Common myeloid progenitor, CD34-positive (primary cell): ENCODE data around the gene MCUB.

Source experiments
- CTCF ChIA-PET: fragments of 350-600 bp; sonication (Branson Sonifier 250); formaldehyde crosslinking; loops from one replicate; lab custom pipeline; 2021; ENCODE audit warnings: antibody characterized with exemption; lab: Charles Lee
- POLR2A ChIA-PET: fragments of 350-600 bp; sonication (Branson Sonifier 250); formaldehyde crosslinking; loops from one replicate; lab custom pipeline; 2021; ENCODE audit warnings: antibody characterized with exemption; lab: Charles Lee
- DNase-seq, 3 donors: peaks; one replicate each; pipeline versions ENCODE4 v3.0.0 to v3.0.0-alpha.2; 2013
- H3K27ac ChIP-seq, 2 experiments: 1 replicate in 1 of 2; 2 replicates in 1 of 2; pipeline ENCODE4 v1.7.0; 2013; ENCODE audit warnings: inconsistent platforms in 2 of 2, low read length in 2 of 2, mild to moderate bottlenecking in 2 of 2, low read depth in 1 of 2, moderate library complexity in 1 of 2; ENCODE audit not compliant: severe bottlenecking in 2 of 2, insufficient read depth in 1 of 2, poor library complexity in 1 of 2
- H3K27me3 ChIP-seq, 5 experiments: replicated peaks in 2 of 5; 1 replicate in 3 of 5; 2 replicates in 2 of 5; pipeline versions ENCODE4 v1.6.1 to v1.7.0; 2013; ENCODE audit warnings: low read length in 4 of 5, mild to moderate bottlenecking in 2 of 5, moderate library complexity in 2 of 5, inconsistent platforms in 1 of 5; ENCODE audit not compliant: insufficient read depth in 5 of 5, control insufficient read depth in 4 of 5
- H3K36me3 ChIP-seq, 4 experiments: 1 replicate in 2 of 4; 2 replicates in 2 of 4; pipeline versions ENCODE4 v1.6.1 to v1.7.0; 2013; ENCODE audit warnings: low read length in 3 of 4, control low read depth in 1 of 4, mild to moderate bottlenecking in 1 of 4; ENCODE audit not compliant: control insufficient read depth in 4 of 4, insufficient read depth in 4 of 4
- H3K4me1 ChIP-seq, 4 experiments: 1 replicate in 3 of 4; 2 replicates in 1 of 4; pipeline versions ENCODE4 v1.6.1 to v1.7.1; 2013; ENCODE audit warnings: low read length in 3 of 4, mild to moderate bottlenecking in 3 of 4, control low read depth in 1 of 4, inconsistent platforms in 1 of 4, moderate library complexity in 1 of 4; ENCODE audit not compliant: control insufficient read depth in 4 of 4, insufficient read depth in 4 of 4; ENCODE audit errors: control extremely low read depth in 1 of 4
- H3K4me3 ChIP-seq, 7 experiments: 1 replicate in 4 of 7; 2 replicates in 3 of 7; pipeline versions ENCODE4 v1.5.1 to v1.7.0; 2013; ENCODE audit warnings: mild to moderate bottlenecking in 7 of 7, low read length in 6 of 7, moderate library complexity in 6 of 7, inconsistent platforms in 2 of 7, low read depth in 2 of 7, control low read depth in 1 of 7; ENCODE audit not compliant: insufficient read depth in 4 of 7, control insufficient read depth in 1 of 7; ENCODE audit errors: extremely low read depth in 1 of 7
- H3K9me3 ChIP-seq, 5 experiments: 1 replicate in 4 of 5; 2 replicates in 1 of 5; pipeline versions ENCODE4 v1.6.1 to v1.7.1; 2013; ENCODE audit warnings: low read length in 4 of 5, mild to moderate bottlenecking in 2 of 5, inconsistent platforms in 1 of 5, low read depth in 1 of 5, moderate library complexity in 1 of 5; ENCODE audit not compliant: control insufficient read depth in 4 of 5, insufficient read depth in 2 of 5; ENCODE audit errors: control extremely low read depth in 1 of 5
- WGBS: methylation state at CpG from one replicate; pipeline ENCODE4 v1.1.5; 2013; ENCODE audit not compliant: insufficient coverage; 5-methylcytosine and 5-hydroxymethylcytosine counted together

Gene MCUB

GRCh38 chr4:109728385-109728784, 168.3 kb downstream of the MCUB start:
- Histone ChIP-seq H3K36me3 (no peaks in the 10 kb centered on the region), H3K27ac (peak overlapping the region in 1 of 2 experiments; percentile 41), H3K27me3 (no peaks in the 10 kb centered on the region), H3K4me3 (peak overlapping the region in 4 of 7 experiments; percentile 78 to 95 (median 84)), H3K9me3 (no peaks in the 10 kb centered on the region), H3K4me1 (peaks cover 3 to 31% (median 19%) of the 10 kb centered on the region in 4 experiments)
- WGBS: 100% methylated on average over 4 of the region's 6 CpGs
- POLR2A ChIA-PET: interaction anchor here (0.6 kb wide), 1 partner anchor 990 kb away, joined by 3 read pairs; no protein-coding TSS in a partner anchor
- CTCF ChIA-PET: no interaction called here
- no peak for DNase-seq

- H3K27ac ChIP-seq: peak overlapping the region in 1 of 2 experiments; percentile 67
- H3K4me3 ChIP-seq: peak overlapping the region; percentile 67 to 95 (median 79)
- DNase-seq: peak; percentile 18 to 65 (median 51)
- H3K36me3 ChIP-seq: no peaks in the 10 kb centered on the region
- ChIA-PET POLR2A (interaction anchor here (0.6 to 1.3 kb wide), 3 partner anchors 29 to 991 kb away, joined by 3 to 4 read pairs (median 3); partner anchors contain the start of gene GAR1), CTCF (interaction anchor here (0.7 to 1.4 kb wide), 2 partner anchors 25 to 97 kb away, joined by 4 to 5 read pairs; no protein-coding TSS in a partner anchor)
- H3K9me3 ChIP-seq: no peaks in the 10 kb centered on the region
- WGBS: 0% methylated on average over 19 of the region's 25 CpGs
- no peaks in the 10 kb centered on the region for H3K27me3 ChIP-seq
- H3K4me1 ChIP-seq: peaks cover 3 to 31% (median 19%) of the 10 kb centered on the region in 4 experiments
These were observed 169.2 kb downstream of the MCUB start for GRCh38 chr4:109729117-109729717.

- peaks cover 3 to 26% (median 19%) of the 10 kb centered on the region in 4 experiments for H3K4me1 ChIP-seq
- under 1% methylated on average over 42 of the region's 83 CpGs for WGBS
- H3K36me3 ChIP-seq: no peaks in the 10 kb centered on the region
- H3K27ac ChIP-seq: peak within 1 kb of the TSS in 1 of 2 experiments; percentile 67
- ChIA-PET CTCF (interaction anchor here (1.0 to 1.7 kb wide), 4 partner anchors 25 to 132 kb away, joined by 3 to 6 read pairs (median 4); no protein-coding TSS in a partner anchor), POLR2A (interaction anchor here (0.5 to 1.3 kb wide), 3 partner anchors 28 to 85 kb away, joined by 3 to 5 read pairs (median 4); partner anchors contain the start of gene GAR1)
- H3K27me3 ChIP-seq: no peaks in the 10 kb centered on the region
- H3K4me3 ChIP-seq: peak within 1 kb of the TSS; percentile 76 to 95 (median 88)
- H3K9me3 ChIP-seq: no peaks in the 10 kb centered on the region
- peak; percentile 75 to 89 (median 84) for DNase-seq
These were observed 169.9 kb downstream of the MCUB start, which contains the start of gene PLA2G12A for GRCh38 chr4:109729718-109730618. Gene PLA2G12A (minus strand): TSS chr4:109730070. CDS start chr4:109729809, 261 bp downstream.

- Histone ChIP-seq H3K27me3 (no peaks in the 10 kb centered on the region), H3K9me3 (no peaks in the 10 kb centered on the region), H3K4me1 (peaks cover 3 to 26% (median 19%) of the 10 kb centered on the region in 4 experiments), H3K4me3 (peak overlapping the region; percentile 75 to 95 (median 84)), H3K36me3 (no peaks in the 10 kb centered on the region), H3K27ac (peak overlapping the region in 1 of 2 experiments; percentile 64)
- DNase-seq: no peak
- WGBS: 53% methylated on average over 9 of the region's 21 CpGs
- CTCF ChIA-PET: interaction anchor here (1.0 to 1.7 kb wide), 5 partner anchors 10 to 131 kb away, joined by 3 to 6 read pairs (median 4); partner anchors contain the start of gene CASP6
- POLR2A ChIA-PET: interaction anchor here (0.5 to 1.3 kb wide), 5 partner anchors 17 to 1110 kb away, joined by 3 to 5 read pairs (median 4); partner anchors contain the start of genes GAR1 and RPL34
These were observed 170.8 kb downstream of the MCUB start for GRCh38 chr4:109730619-109731545.

- WGBS: 94% methylated on average over 2 of the region's 5 CpGs
- Histone ChIP-seq H3K27me3 (no peaks in the 10 kb centered on the region), H3K36me3 (no peaks in the 10 kb centered on the region), H3K4me3 (no peak overlapping the region), H3K27ac (no peak overlapping the region), H3K9me3 (no peaks in the 10 kb centered on the region), H3K4me1 (peaks cover 3 to 16% (median 13%) of the 10 kb centered on the region in 4 experiments)
- ChIA-PET POLR2A (no interaction called here), CTCF (interaction anchor here (1.3 kb wide), 1 partner anchor 30 kb away, joined by 6 read pairs; the partner anchor contains the start of gene CASP6)
- no peak for DNase-seq
These were observed 173.7 kb downstream of the MCUB start for GRCh38 chr4:109733728-109734127.
